ENCODE data around the gene CDKAL1.

Gene CDKAL1

GRCh38 chr6:21135484-21136013, 601.3 kb downstream of the CDKAL1 start:
- TF ChIP-seq REST (IDR thresholded peaks at IDR 0.05; ENCODE audit: insufficient read depth in 1 of 2, low read depth in 2 of 2, low read length in 2 of 2) (no peak), POLR2AphosphoS5 (IDR thresholded peaks at IDR 0.05; ENCODE audit: low read depth, low read length) (no peak), TAF1 (IDR thresholded peaks at IDR 0.05; ENCODE audit: borderline replicate concordance, insufficient read depth, low read length) (no peak), SIN3A (IDR thresholded peaks at IDR 0.05; ENCODE audit: borderline replicate concordance, insufficient read depth, low read length) (no peak), FOXP2 (optimal IDR thresholded peaks at IDR 0.05; ENCODE audit: borderline replicate concordance, extremely low read depth, extremely low read length, insufficient read depth) (no peak)

GRCh38 chr6:21137700-21138335, 603.6 kb downstream of the CDKAL1 start:
- TF ChIP-seq REST (IDR thresholded peaks at IDR 0.05; ENCODE audit: insufficient read depth in 1 of 2, low read depth in 2 of 2, low read length in 2 of 2) (no peak), TAF1 (IDR thresholded peaks at IDR 0.05; ENCODE audit: borderline replicate concordance, insufficient read depth, low read length) (no peak), FOXP2 (optimal IDR thresholded peaks at IDR 0.05; ENCODE audit: borderline replicate concordance, extremely low read depth, extremely low read length, insufficient read depth) (no peak), POLR2AphosphoS5 (IDR thresholded peaks at IDR 0.05; ENCODE audit: low read depth, low read length) (no peak), SIN3A (IDR thresholded peaks at IDR 0.05; ENCODE audit: borderline replicate concordance, insufficient read depth, low read length) (no peak)

GRCh38 chr6:21138336-21139069, 604.2 kb downstream of the CDKAL1 start:
- TF ChIP-seq REST (IDR thresholded peaks at IDR 0.05; ENCODE audit: insufficient read depth in 1 of 2, low read depth in 2 of 2, low read length in 2 of 2) (no peak), POLR2AphosphoS5 (IDR thresholded peaks at IDR 0.05; ENCODE audit: low read depth, low read length) (no peak), SIN3A (IDR thresholded peaks at IDR 0.05; ENCODE audit: borderline replicate concordance, insufficient read depth, low read length) (no peak), FOXP2 (optimal IDR thresholded peaks at IDR 0.05; ENCODE audit: borderline replicate concordance, extremely low read depth, extremely low read length, insufficient read depth) (no peak), TAF1 (IDR thresholded peaks at IDR 0.05; ENCODE audit: borderline replicate concordance, insufficient read depth, low read length) (no peak)

- TF ChIP-seq FOXP2 (optimal IDR thresholded peaks at IDR 0.05; ENCODE audit: borderline replicate concordance, extremely low read depth, extremely low read length, insufficient read depth) = no peak
- no peak for TF ChIP-seq SIN3A (IDR thresholded peaks at IDR 0.05; ENCODE audit: borderline replicate concordance, insufficient read depth, low read length)
Measured at GRCh38 chr6:21140966-21141365, 606.7 kb downstream of the CDKAL1 start.

- no peak for TF ChIP-seq POLR2AphosphoS5 (IDR thresholded peaks at IDR 0.05; ENCODE audit: low read depth, low read length)
- TF ChIP-seq TAF1 (IDR thresholded peaks at IDR 0.05; ENCODE audit: borderline replicate concordance, insufficient read depth, low read length) = no peak
- no peak for TF ChIP-seq FOXP2 (optimal IDR thresholded peaks at IDR 0.05; ENCODE audit: borderline replicate concordance, extremely low read depth, extremely low read length, insufficient read depth)
- no peak for TF ChIP-seq SIN3A (IDR thresholded peaks at IDR 0.05; ENCODE audit: borderline replicate concordance, insufficient read depth, low read length)
- TF ChIP-seq REST (IDR thresholded peaks at IDR 0.05; ENCODE audit: insufficient read depth in 1 of 2, low read depth in 2 of 2, low read length in 2 of 2) = no peak
Measured at GRCh38 chr6:21141616-21142303, 607.5 kb downstream of the CDKAL1 start.
